HG02642 (cell line): Measurements from ENCODE around the gene FGFR3.

Source experiments
- ATAC-seq: cut with Tn5 transposase; IDR thresholded peaks from one replicate; pipeline ENCODE4 v1.9.1; 2021; ENCODE audit warnings: mild to moderate bottlenecking; ENCODE audit not compliant: unreplicated experiment, poor library complexity

The FGFR3 gene

GRCh38 chr4:1799387-1800375, 6.6 kb downstream of the FGFR3 start:
- no peak for ATAC-seq

DNA sequence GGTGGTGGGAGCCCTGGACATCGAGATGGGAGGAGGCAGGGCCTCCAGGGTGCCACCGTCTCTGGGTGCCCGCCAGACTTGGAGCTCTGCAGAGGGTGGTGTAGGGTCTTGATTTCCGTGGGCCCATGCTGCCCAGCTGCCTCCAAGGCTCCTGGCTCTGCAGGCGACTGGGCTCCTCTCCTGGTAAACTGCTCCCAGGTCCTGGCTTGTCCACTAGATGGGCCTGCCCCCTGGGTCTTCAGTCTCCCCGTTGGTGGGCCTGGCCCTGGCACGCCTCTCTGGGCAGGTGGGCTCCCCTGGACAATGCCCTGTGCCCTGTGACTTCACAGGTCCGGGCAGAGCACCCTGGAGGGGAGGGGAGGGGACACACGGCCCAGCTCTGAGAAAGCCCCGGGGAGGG, 7.7 kb downstream of the FGFR3 start:
- ATAC-seq, result no peak

DNA sequence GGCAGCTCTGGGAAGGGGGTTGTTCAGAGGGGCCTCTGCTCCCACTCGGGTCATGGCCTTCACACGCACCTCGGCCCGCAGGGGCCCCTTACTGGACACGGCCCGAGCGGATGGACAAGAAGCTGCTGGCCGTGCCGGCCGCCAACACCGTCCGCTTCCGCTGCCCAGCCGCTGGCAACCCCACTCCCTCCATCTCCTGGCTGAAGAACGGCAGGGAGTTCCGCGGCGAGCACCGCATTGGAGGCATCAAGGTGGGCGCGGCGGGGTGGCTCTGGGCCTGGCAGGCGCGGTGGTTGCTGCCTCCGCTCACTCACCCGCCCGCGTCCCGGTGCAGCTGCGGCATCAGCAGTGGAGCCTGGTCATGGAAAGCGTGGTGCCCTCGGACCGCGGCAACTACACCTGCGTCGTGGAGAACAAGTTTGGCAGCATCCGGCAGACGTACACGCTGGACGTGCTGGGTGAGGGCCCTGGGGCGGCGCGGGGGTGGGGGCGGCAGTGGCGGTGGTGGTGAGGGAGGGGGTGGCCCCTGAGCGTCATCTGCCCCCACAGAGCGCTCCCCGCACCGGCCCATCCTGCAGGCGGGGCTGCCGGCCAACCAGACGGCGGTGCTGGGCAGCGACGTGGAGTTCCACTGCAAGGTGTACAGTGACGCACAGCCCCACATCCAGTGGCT, 8.3 kb downstream of the FGFR3 start:
- no peak for ATAC-seq

- no peak for ATAC-seq
Observed at GRCh38 chr4:1802151-1802715, 9.1 kb downstream of the FGFR3 start.

DNA sequence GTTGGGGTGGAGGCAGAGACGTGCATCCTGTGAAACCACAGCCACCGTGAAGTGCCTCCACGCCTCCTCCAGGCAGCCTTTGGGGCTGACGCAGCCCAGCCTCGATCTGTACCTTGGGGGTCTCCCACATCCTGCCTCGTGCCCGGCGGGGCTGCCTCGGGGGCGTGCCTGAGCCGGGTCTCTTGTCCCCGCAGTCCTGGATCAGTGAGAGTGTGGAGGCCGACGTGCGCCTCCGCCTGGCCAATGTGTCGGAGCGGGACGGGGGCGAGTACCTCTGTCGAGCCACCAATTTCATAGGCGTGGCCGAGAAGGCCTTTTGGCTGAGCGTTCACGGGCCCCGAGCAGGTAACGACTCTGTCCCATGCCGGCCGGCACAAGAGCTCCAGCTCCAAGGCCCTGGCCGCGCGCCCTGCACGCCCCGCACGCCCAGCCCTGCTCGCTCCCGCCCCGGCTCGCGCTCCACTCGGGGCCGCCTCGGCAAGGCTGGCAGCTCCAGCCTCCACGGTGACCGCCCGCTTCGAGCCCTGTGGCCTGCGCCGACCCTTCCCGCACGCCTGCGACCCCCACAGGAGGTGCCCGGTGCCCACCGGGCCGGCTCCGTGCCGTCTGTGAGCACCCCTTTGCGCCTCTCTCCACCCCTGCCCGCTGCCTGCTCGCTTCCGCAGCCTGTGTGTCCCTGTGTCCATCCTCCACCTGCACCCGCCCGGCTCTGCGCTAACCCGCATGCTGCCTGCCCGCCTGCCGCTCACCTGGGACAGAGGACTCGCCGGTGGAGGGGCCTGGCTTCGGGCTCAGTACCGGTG, 9.8 kb downstream of the FGFR3 start:
- ATAC-seq, result no peak

GRCh38 chr4:1803523-1804423, 10.7 kb downstream of the FGFR3 start:
- no peak for ATAC-seq

DNA sequence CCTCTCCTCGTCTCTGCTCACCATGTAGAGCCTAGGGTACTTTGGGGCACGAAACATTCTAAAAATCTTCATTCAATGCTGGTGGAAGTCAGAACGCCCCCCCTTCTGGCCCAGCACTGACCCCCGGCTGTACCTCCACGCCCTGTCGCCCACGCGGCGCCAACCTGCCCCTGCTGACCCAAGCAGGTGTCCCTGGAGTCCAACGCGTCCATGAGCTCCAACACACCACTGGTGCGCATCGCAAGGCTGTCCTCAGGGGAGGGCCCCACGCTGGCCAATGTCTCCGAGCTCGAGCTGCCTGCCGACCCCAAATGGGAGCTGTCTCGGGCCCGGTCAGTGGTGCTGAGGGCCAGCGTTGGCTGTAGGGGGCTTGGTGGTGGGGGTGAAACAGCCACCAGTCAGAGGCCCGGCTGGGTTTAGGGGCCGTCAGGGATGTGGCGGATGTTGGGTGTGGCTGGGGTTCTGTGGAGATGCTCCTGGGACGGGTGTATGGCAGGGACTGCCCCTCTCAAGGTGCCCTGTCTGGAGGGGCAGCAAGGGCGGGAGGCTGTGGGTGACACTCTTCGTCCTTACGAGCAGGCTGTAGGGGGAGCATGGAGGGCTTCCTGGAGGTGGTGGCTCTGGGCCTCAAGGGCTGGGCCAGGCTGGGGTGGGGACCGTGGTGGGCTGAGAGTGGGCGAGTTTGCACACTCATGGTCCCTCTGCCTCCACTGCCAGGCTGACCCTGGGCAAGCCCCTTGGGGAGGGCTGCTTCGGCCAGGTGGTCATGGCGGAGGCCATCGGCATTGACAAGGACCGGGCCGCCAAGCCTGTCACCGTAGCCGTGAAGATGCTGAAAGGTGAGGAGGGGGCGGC, 11.8 kb downstream of the FGFR3 start:
- no peak for ATAC-seq

GRCh38 chr4:1805493-1806222, 12.6 kb downstream of the FGFR3 start:
- ATAC-seq, result no peak

DNA sequence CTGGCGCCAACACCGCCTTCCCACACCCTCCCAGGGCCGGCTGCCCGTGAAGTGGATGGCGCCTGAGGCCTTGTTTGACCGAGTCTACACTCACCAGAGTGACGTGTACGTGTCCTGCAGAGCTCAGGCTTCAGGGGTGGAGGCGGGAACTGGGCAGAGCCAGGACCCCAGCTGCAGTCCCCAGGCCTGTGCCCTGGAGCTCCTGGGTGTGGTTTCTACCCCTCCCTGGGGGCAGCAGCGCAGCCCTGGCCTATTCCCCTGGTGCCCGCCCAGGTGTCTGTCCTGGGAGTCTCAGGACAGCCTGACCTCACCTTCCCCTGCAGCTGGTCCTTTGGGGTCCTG, 13.1 kb downstream of the FGFR3 start:
- no peak for ATAC-seq

GRCh38 chr4:1806596-1807331, 13.7 kb downstream of the FGFR3 start:
- ATAC-seq, result no peak

DNA sequence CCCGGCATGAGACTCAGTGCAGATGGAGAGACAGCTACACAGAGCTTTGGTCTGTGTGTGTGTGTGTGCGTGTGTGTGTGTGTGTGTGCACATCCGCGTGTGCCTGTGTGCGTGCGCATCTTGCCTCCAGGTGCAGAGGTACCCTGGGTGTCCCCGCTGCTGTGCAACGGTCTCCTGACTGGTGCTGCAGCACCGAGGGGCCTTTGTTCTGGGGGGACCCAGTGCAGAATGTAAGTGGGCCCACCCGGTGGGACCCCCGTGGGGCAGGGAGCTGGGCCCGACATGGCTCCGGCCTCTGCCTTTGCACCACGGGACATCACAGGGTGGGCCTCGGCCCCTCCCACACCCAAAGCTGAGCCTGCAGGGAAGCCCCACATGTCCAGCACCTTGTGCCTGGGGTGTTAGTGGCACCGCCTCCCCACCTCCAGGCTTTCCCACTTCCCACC, 14.3 kb downstream of the FGFR3 start:
- ATAC-seq, result no peak

GRCh38 chr4:1808396-1808795, 15.3 kb downstream of the FGFR3 start:
- no peak for ATAC-seq

DNA sequence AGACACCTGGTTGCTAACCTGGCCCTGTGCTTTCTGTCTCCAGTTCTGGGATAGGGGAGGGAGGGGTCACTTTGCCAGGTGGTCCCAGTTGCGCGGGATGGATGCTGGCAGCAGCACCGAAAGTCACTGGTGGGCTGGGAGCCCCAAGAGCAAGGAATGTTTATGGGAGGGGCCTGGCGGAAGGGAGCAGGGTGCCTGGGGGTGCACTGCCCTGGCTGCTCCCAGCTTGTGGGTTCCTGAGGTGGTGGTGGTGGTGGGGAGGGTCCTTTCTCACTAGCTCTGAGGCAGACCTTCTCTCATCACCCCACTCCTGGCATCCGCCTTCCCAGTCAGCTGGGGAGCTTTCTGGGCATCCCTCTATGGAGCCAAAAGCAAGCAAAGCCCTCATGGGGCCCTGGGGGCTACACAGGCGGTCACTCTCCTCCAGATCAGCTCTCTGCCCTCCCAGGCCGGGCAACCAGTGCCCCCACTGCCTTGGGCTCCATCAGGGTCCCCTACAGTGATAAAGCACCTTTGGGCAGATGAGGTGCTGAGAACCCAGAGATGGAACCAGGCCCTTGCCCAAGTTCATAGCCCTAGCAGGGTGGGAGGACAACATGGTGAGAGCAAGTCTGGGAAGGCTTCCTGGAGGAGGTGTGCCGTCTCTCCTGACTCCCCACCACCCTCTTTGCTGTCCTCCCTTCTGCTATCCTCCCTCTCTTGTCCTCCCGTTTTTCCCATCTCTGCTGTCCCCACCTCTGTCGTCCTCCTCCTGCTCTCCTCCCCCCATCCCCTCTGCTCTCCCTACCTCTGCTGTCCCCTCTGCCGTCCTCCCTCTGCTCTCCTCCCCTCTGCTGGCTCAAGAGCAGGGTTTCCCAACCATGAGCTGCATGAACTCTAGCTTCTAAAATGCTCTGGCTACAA, 16.0 kb downstream of the FGFR3 start:
- no peak for ATAC-seq

- ATAC-seq, result no peak
Observed at GRCh38 chr4:1809754-1810502, 16.8 kb downstream of the FGFR3 start.

GRCh38 chr4:1810765-1811164, 17.7 kb downstream of the FGFR3 start:
- no peak for ATAC-seq

- no peak for ATAC-seq
Observed at GRCh38 chr4:1812720-1813119, 19.6 kb downstream of the FGFR3 start.
